ENCODE results near the gene AFF3. TPM values are rescaled to one million over a fixed set of nuclear protein-coding genes. Genes with fewer than 3 reads are reported as not detected.

Gene AFF3
- total RNA-seq, 1 experiment from 2014 or later, result 0.42 TPM

- BruUV-seq (replicated peaks), result no TSS peak
- H3K36me3 Mint-ChIP-seq (ENCODE audit: insufficient read depth, unreplicated experiment), result no peaks in the 10 kb centered on the region
- H3K4me1 Mint-ChIP-seq (ENCODE audit: insufficient read depth, unreplicated experiment), result no peaks in the 10 kb centered on the region
- no peak overlapping the region for H3K4me3 Mint-ChIP-seq (ENCODE audit: unreplicated experiment)
- no peak for DNase-seq (ENCODE audit: unreplicated experiment)
- ChIA-PET CTCF (no interaction called here), POLR2A (no interaction called here)
- intact Hi-C loops (cut with micrococcal nuclease), result no loop called here
- no peak overlapping the region for H3K27ac Mint-ChIP-seq (ENCODE audit: low read depth, unreplicated experiment)
- TF ChIP-seq CTCF (IDR thresholded peaks at IDR 0.05; ENCODE audit: unreplicated experiment), result no peak
- peaks cover 13% of the 10 kb centered on the region for H3K27me3 Mint-ChIP-seq (ENCODE audit: insufficient read depth, unreplicated experiment)
- H3K9me3 Mint-ChIP-seq (ENCODE audit: unreplicated experiment), result peaks cover 13% of the 10 kb centered on the region
Measured at GRCh38 chr2:100146657-100146960, 4.2 kb upstream of the AFF3 start.

GRCh38 chr2:100145893-100146656 lies 3.7 kb upstream of the AFF3 start:
- intact Hi-C loops (cut with micrococcal nuclease), result no loop called here
- Mint-ChIP-seq H3K4me3 (ENCODE audit: unreplicated experiment) (no peak overlapping the region), H3K36me3 (ENCODE audit: insufficient read depth, unreplicated experiment) (no peaks in the 10 kb centered on the region), H3K9me3 (ENCODE audit: unreplicated experiment) (peaks cover 13% of the 10 kb centered on the region), H3K27ac (ENCODE audit: low read depth, unreplicated experiment) (no peak overlapping the region), H3K4me1 (ENCODE audit: insufficient read depth, unreplicated experiment) (no peaks in the 10 kb centered on the region), H3K27me3 (ENCODE audit: insufficient read depth, unreplicated experiment) (peaks cover 13% of the 10 kb centered on the region)
- ChIA-PET CTCF (no interaction called here), POLR2A (no interaction called here)
- no TSS peak for BruUV-seq (replicated peaks)
- no peak for TF ChIP-seq CTCF (IDR thresholded peaks at IDR 0.05; ENCODE audit: unreplicated experiment)
- DNase-seq (ENCODE audit: unreplicated experiment), result no peak

- no peak for TF ChIP-seq CTCF (IDR thresholded peaks at IDR 0.05; ENCODE audit: unreplicated experiment)
- no peaks in the 10 kb centered on the region for H3K36me3 Mint-ChIP-seq (ENCODE audit: insufficient read depth, unreplicated experiment)
Measured at GRCh38 chr2:100143286-100143685, 896 bp upstream of the AFF3 start.

GRCh38 chr2:100141906-100142305 lies 484 bp downstream of the AFF3 start:
- no peak overlapping the region for H3K27ac Mint-ChIP-seq (ENCODE audit: low read depth, unreplicated experiment)
- no peaks in the 10 kb centered on the region for H3K36me3 Mint-ChIP-seq (ENCODE audit: insufficient read depth, unreplicated experiment)
- CTCF ChIA-PET, result no interaction called here
- no peak for TF ChIP-seq CTCF (IDR thresholded peaks at IDR 0.05; ENCODE audit: unreplicated experiment)
- no TSS peak for BruUV-seq (replicated peaks)
- no peak for DNase-seq (ENCODE audit: unreplicated experiment)
- H3K27me3 Mint-ChIP-seq (ENCODE audit: insufficient read depth, unreplicated experiment), result peaks cover 13% of the 10 kb centered on the region
- peaks cover 13% of the 10 kb centered on the region for H3K9me3 Mint-ChIP-seq (ENCODE audit: unreplicated experiment)
- POLR2A ChIA-PET, result no interaction called here
- intact Hi-C loops (cut with micrococcal nuclease), result no loop called here
- H3K4me1 Mint-ChIP-seq (ENCODE audit: insufficient read depth, unreplicated experiment), result no peaks in the 10 kb centered on the region
- no peak overlapping the region for H3K4me3 Mint-ChIP-seq (ENCODE audit: unreplicated experiment)

More at GRCh38 chr2:100143286-100143685, 896 bp upstream of the AFF3 start:
- Mint-ChIP-seq H3K9me3 (ENCODE audit: unreplicated experiment) (peaks cover 13% of the 10 kb centered on the region), H3K4me3 (ENCODE audit: unreplicated experiment) (no peak overlapping the region), H3K4me1 (ENCODE audit: insufficient read depth, unreplicated experiment) (no peaks in the 10 kb centered on the region), H3K27me3 (ENCODE audit: insufficient read depth, unreplicated experiment) (peaks cover 13% of the 10 kb centered on the region), H3K27ac (ENCODE audit: low read depth, unreplicated experiment) (no peak overlapping the region)
- ChIA-PET POLR2A (no interaction called here), CTCF (no interaction called here)
- intact Hi-C loops (cut with micrococcal nuclease), result no loop called here
- DNase-seq (ENCODE audit: unreplicated experiment), result no peak
- BruUV-seq (replicated peaks), result no TSS peak
